Renal pelvis (tissue), 4 donors: Measurements from ENCODE around the gene CGB3. TPM values are rescaled to one million over a fixed set of nuclear protein-coding genes. Genes with fewer than 3 reads are reported as not detected.

Experiments
- DNase-seq: peaks from one replicate; pipeline ENCODE4 v3.0.0-alpha.2; 2013
- polyA plus RNA-seq, 3 donors: library from polyadenylated mRNA; unstranded; fragments of 120-200 nt; gene quantifications; one replicate each; pipeline ENCODE4 v1.2.1, GENCODE V29; 2013; ENCODE audit not compliant: insufficient read length in 3 of 3

Gene CGB3
- polyA plus RNA-seq, 3 donors = not detected

GRCh38 chr19:48988286-48988685 lies 35.8 kb downstream of the CGB3 start:
- DNase-seq = no peak

- DNase-seq = no peak
These were observed 36.8 kb downstream of the CGB3 start for GRCh38 chr19:48987323-48987722.

- DNase-seq = no peak
These were observed 37.9 kb downstream of the CGB3 start for GRCh38 chr19:48986211-48986610.

GRCh38 chr19:48985711-48986110 lies 38.4 kb downstream of the CGB3 start:
- DNase-seq = no peak

GRCh38 chr19:48982280-48982679 lies 41.9 kb downstream of the CGB3 start:
- DNase-seq = no peak

- no peak for DNase-seq
These were observed 47.1 kb downstream of the CGB3 start for GRCh38 chr19:48977061-48977460.

- no peak for DNase-seq
These were observed 47.9 kb downstream of the CGB3 start for GRCh38 chr19:48975947-48976847.

Other genes with a start within 250 kb of the CGB3 start
- gene BCAT2, start 213.3 kb downstream of the CGB3 start, polyA plus RNA-seq = 10 to 100 TPM; 47.7 to 65.3 (median 60.4) TPM
- gene HSD17B14, start 187.8 kb downstream of the CGB3 start, polyA plus RNA-seq = 10 to 100 TPM; 38.3 to 44.8 (median 43.3) TPM
- 10 to 100 TPM; 25.2 to 29.4 (median 25.7) TPM for gene PLEKHA4, start 155.7 kb downstream of the CGB3 start, polyA plus RNA-seq
- 10 to 100 TPM; 33.8 to 36.6 (median 33.9) TPM for gene PPP1R15A, start 151.9 kb downstream of the CGB3 start, polyA plus RNA-seq
- 1 to 10 TPM in 1 of 3 donors, under 1 TPM in 2; 0.70 to 1.5 (median 0.96) TPM for gene TULP2, start 125.6 kb downstream of the CGB3 start, polyA plus RNA-seq
- 100 to 1,000 TPM; 311 to 334 (median 332) TPM for gene NUCB1, start 124.0 kb downstream of the CGB3 start, polyA plus RNA-seq
- gene DHDH, start 90.6 kb downstream of the CGB3 start, polyA plus RNA-seq = 10 to 100 TPM in 1 of 3 donors, 1 to 10 TPM in 2; 8.5 to 11.6 (median 9.7) TPM
- 10 to 100 TPM; 76.5 to 91.9 (median 87.6) TPM for gene BAX, start 69.5 kb downstream of the CGB3 start, polyA plus RNA-seq
- gene FTL, start 59.0 kb downstream of the CGB3 start, polyA plus RNA-seq = 1,000 to 10,000 TPM; 2,476 to 3,205 (median 2,712) TPM
- 10 to 100 TPM; 42.9 to 56.7 (median 55.5) TPM for gene GYS1, start 31.0 kb downstream of the CGB3 start, polyA plus RNA-seq
- gene RUVBL2, start 30.4 kb downstream of the CGB3 start, polyA plus RNA-seq = 100 to 1,000 TPM in 2 of 3 donors, 10 to 100 TPM in 1; 96.2 to 118 (median 101) TPM
- under 1 TPM in 2 of 3 donors, not detected in 1; 0.30 to 0.71 TPM for gene LHB, start 7.2 kb downstream of the CGB3 start, polyA plus RNA-seq
- gene CGB2, start 7.6 kb upstream of the CGB3 start, polyA plus RNA-seq = not detected
- gene CGB1, start 12.6 kb upstream of the CGB3 start, polyA plus RNA-seq = not detected
- gene CGB5, start 19.5 kb upstream of the CGB3 start, polyA plus RNA-seq = under 1 TPM in 1 of 3 donors, not detected in 2; 0.20 TPM
- gene CGB8, start 24.8 kb upstream of the CGB3 start, polyA plus RNA-seq = under 1 TPM in 1 of 3 donors, not detected in 2; 0.39 TPM
- gene CGB7, start 33.4 kb upstream of the CGB3 start, polyA plus RNA-seq = 1 to 10 TPM in 2 of 3 donors, under 1 TPM in 1; 0.74 to 1.4 (median 1.2) TPM
- gene NTF4, start 40.5 kb upstream of the CGB3 start, polyA plus RNA-seq = 1 to 10 TPM; 3.2 to 6.5 (median 5.7) TPM
- under 1 TPM; 0.03 to 0.13 (median 0.05) TPM for gene KCNA7, start 48.4 kb upstream of the CGB3 start, polyA plus RNA-seq
- 100 to 1,000 TPM; 322 to 406 (median 393) TPM for gene SNRNP70, start 61.1 kb upstream of the CGB3 start, polyA plus RNA-seq
- 10 to 100 TPM in 2 of 3 donors, 1 to 10 TPM in 1; 9.0 to 11.5 (median 10.1) TPM for gene LIN7B, start 90.0 kb upstream of the CGB3 start, polyA plus RNA-seq
- gene C19orf73, start 94.8 kb upstream of the CGB3 start, polyA plus RNA-seq = 1 to 10 TPM; 1.1 to 1.4 (median 1.1) TPM
- 1 to 10 TPM; 6.7 to 9.4 (median 9.0) TPM for gene PPFIA3, start 95.2 kb upstream of the CGB3 start, polyA plus RNA-seq
- 10 to 100 TPM; 24.8 to 36.4 (median 33.1) TPM for gene HRC, start 131.1 kb upstream of the CGB3 start, polyA plus RNA-seq
- gene TRPM4, start 133.5 kb upstream of the CGB3 start, polyA plus RNA-seq = 10 to 100 TPM; 29.4 to 62.7 (median 39.0) TPM